Glomerular endothelial cell (primary cell): ENCODE results near the gene HDGFL2. TPM values are rescaled to one million over a fixed set of nuclear protein-coding genes. Genes with fewer than 3 reads are reported as not detected.

Experiments used
- DNase-seq: peaks from one replicate; pipeline ENCODE4 v3.0.0-alpha.2; 2011; ENCODE audit warnings: low read depth, low spot score; ENCODE audit errors: extremely low read depth
- total RNA-seq: library from RNA; depleted of rRNA; stranded (reverse); fragments of >200 nt; gene quantifications from 2 replicates; pipeline ENCODE4 v1.2.3, GENCODE V29; 2015

HDGFL2 gene
- total RNA-seq, 1 donor from 2014 or later: 96.7 TPM

GRCh38 chr19:4548238-4548584 lies 76.1 kb downstream of the HDGFL2 start:
- DNase-seq: no peak

- DNase-seq: no peak
Measured at GRCh38 chr19:4550018-4550417, 77.9 kb downstream of the HDGFL2 start.

GRCh38 chr19:4550479-4551050 lies 78.5 kb downstream of the HDGFL2 start:
- no peak for DNase-seq

Other genes with a start within 250 kb of the HDGFL2 start
- 9.0 and 14.2 TPM in 2 replicates for gene EBI3, start 242.8 kb upstream of the HDGFL2 start, total RNA-seq
- 21.8 and 23.9 TPM in 2 replicates for gene YJU2, start 225.2 kb upstream of the HDGFL2 start, total RNA-seq
- not detected in 2 replicates for gene SHD, start 193.0 kb upstream of the HDGFL2 start, total RNA-seq
- 0.18 TPM in 1 of 2 replicates, not detected in the other for gene TMIGD2, start 169.9 kb upstream of the HDGFL2 start, total RNA-seq
- 20.9 and 38.3 TPM in 2 replicates for gene FSD1, start 167.7 kb upstream of the HDGFL2 start, total RNA-seq
- 28.8 and 29.3 TPM in 2 replicates for gene STAP2, start 133.5 kb upstream of the HDGFL2 start, total RNA-seq
- gene MPND, start 128.7 kb upstream of the HDGFL2 start, total RNA-seq: 4.5 and 8.9 TPM in 2 replicates
- 122 and 143 TPM in 2 replicates for gene SH3GL1, start 71.8 kb upstream of the HDGFL2 start, total RNA-seq
- gene CHAF1A, start 69.7 kb upstream of the HDGFL2 start, total RNA-seq: 8.0 and 12.5 TPM in 2 replicates
- 63.4 and 91.1 TPM in 2 replicates for gene UBXN6, start 14.5 kb upstream of the HDGFL2 start, total RNA-seq
- 0.05 and 0.12 TPM in 2 replicates for gene PLIN4, start 46.2 kb downstream of the HDGFL2 start, total RNA-seq
- 0.41 TPM in 1 of 2 replicates, not detected in the other for gene PLIN5, start 62.9 kb downstream of the HDGFL2 start, total RNA-seq
- 1.8 and 2.3 TPM in 2 replicates for gene LRG1, start 67.7 kb downstream of the HDGFL2 start, total RNA-seq
- 316 and 446 TPM in 2 replicates for gene SEMA6B, start 87.4 kb downstream of the HDGFL2 start, total RNA-seq
- gene TNFAIP8L1, start 167.2 kb downstream of the HDGFL2 start, total RNA-seq: 63.7 and 136 TPM in 2 replicates
- gene MYDGF, start 198.0 kb downstream of the HDGFL2 start, total RNA-seq: 122 and 126 TPM in 2 replicates